A549 (cell line): Measurements from ENCODE around the gene SNX15. TPM values are rescaled to one million over a fixed set of nuclear protein-coding genes. Genes with fewer than 3 reads are reported as not detected.

Experiments
- ATAC-seq, 2 experiments: fragments of 200-7000 bp in 1 of 2; fragments of >200 bp in 1 of 2; cut with Nextera tagmentation in 1 of 2; cut with Tn5 transposase in 1 of 2; 3 replicates each; pipeline versions ENCODE4 v1.8.0 to v1.9.1; 2018 to 2020; ENCODE audit warnings: mild to moderate bottlenecking in 1 of 2, moderate library complexity in 1 of 2
- CTCF ChIA-PET: fragments of 300-600 bp; sonication (Branson Sonifier 250); formaldehyde crosslinking; extraction: SDS; loops from one replicate; lab custom pipeline; 2021; ENCODE audit warnings: antibody characterized with exemption, inconsistent platforms; lab: Yijun Ruan, JAX
- POLR2A ChIA-PET: fragments of 350-600 bp; formaldehyde crosslinking; extraction: SDS; loops from one replicate; lab custom pipeline; 2021; ENCODE audit warnings: antibody characterized with exemption, inconsistent platforms; lab: Yijun Ruan, JAX
- DNase-seq, 2 experiments: peaks; one replicate each; pipeline versions ENCODE4 v3.0.0 to v3.0.0-alpha.2; 2011 to 2016; ENCODE audit warnings: low read depth in 1 of 2, low spot score in 1 of 2
- FAIRE-seq: peaks from 2 replicates; lab custom pipeline; 2011; peaks lifted over from hg19 to GRCh38; lab: Jason Lieb, UNC
- H3K27ac ChIP-seq, 2 experiments: fragments of >200 bp; sonication (Bioruptor Twin); formaldehyde crosslinking; 3 replicates each; pipeline ENCODE4 v1.5.1; 2016 to 2017
- H3K4me1 ChIP-seq: fragments of >200 bp; sonication (Bioruptor Twin); formaldehyde crosslinking; 3 replicates; pipeline ENCODE4 v1.6.1; 2016
- H3K4me2 ChIP-seq: fragments of >200 bp; sonication (Bioruptor Twin); formaldehyde crosslinking; 3 replicates; pipeline ENCODE4 v1.6.1; 2016
- H3K4me3 ChIP-seq: fragments of >200 bp; sonication (Bioruptor Twin); formaldehyde crosslinking; 3 replicates; pipeline ENCODE4 v1.5.1; 2016
- H3K9me3 ChIP-seq: fragments of >200 bp; sonication (Bioruptor Twin); formaldehyde crosslinking; 3 replicates; pipeline ENCODE4 v1.6.1; 2016
- BHLHE40 ChIP-seq: IDR thresholded peaks from 2 replicates; pipeline ENCODE4 v1.6.1; 2012; ENCODE audit warnings: low read depth, low read length, inconsistent platforms
- CBX2 ChIP-seq: fragments of 200-600 bp; sonication (generic); IDR thresholded peaks from 2 replicates; pipeline ENCODE4 v1.6.1; 2016; ENCODE audit warnings: low read depth, mild to moderate bottlenecking, borderline replicate concordance
- EHMT2 ChIP-seq: fragments of 200-600 bp; sonication (generic); IDR thresholded peaks from 2 replicates; pipeline ENCODE4 v1.6.1; 2016; ENCODE audit warnings: antibody characterized with exemption, low read depth, mild to moderate bottlenecking, moderate library complexity
- EP300 ChIP-seq, 2 experiments: fragments of >200 bp; sonication (Bioruptor Twin); formaldehyde crosslinking; IDR thresholded peaks; 2 replicates in 1 of 2; 3 replicates in 1 of 2; pipeline ENCODE4 v1.6.1; 2016 to 2017
- FOSL2 ChIP-seq, 2 experiments: fragments of 450-650 bp in 1 of 2; fragments of >200 bp in 1 of 2; sonication (Bioruptor Twin) in 1 of 2; formaldehyde crosslinking; IDR thresholded peaks; 2 replicates each; pipeline versions ENCODE4 v1.5.0 to v1.6.1; 2016 to 2020; ENCODE audit warnings: mild to moderate bottlenecking in 1 of 2, moderate library complexity in 1 of 2
- GATA3 ChIP-seq: IDR thresholded peaks from 2 replicates; pipeline ENCODE4 v1.6.1; 2012; ENCODE audit warnings: borderline replicate concordance
- HOXA7 ChIP-seq: fragments of 250-450 bp; sonication (Bioruptor Pico); IDR thresholded peaks from 2 replicates; pipeline ENCODE4 v1.5.0; 2020; ENCODE audit warnings: mild to moderate bottlenecking, moderate library complexity
- HOXB13 ChIP-seq: fragments of 250-450 bp; sonication (Bioruptor Pico); IDR thresholded peaks from 2 replicates; pipeline ENCODE4 v1.5.0; 2020; ENCODE audit warnings: low read depth, mild to moderate bottlenecking, moderate library complexity
- JUN ChIP-seq, 2 experiments: fragments of >200 bp; sonication (Bioruptor Twin); formaldehyde crosslinking; IDR thresholded peaks; 2 replicates in 1 of 2; 3 replicates in 1 of 2; pipeline ENCODE4 v1.6.1; 2016 to 2017
- JUNB ChIP-seq: fragments of >200 bp; sonication (Bioruptor Twin); formaldehyde crosslinking; IDR thresholded peaks from 2 replicates; pipeline ENCODE4 v1.6.1; 2016
- KDM5A ChIP-seq: fragments of 200-600 bp; sonication (generic); IDR thresholded peaks from 2 replicates; pipeline ENCODE4 v1.6.1; 2016; ENCODE audit warnings: antibody characterized with exemption, mild to moderate bottlenecking
- MAFK ChIP-seq: fragments of 450-650 bp; IDR thresholded peaks from 2 replicates; pipeline ENCODE4 v1.6.1; 2014; ENCODE audit not compliant: partially characterized antibody
- MYC ChIP-seq: IDR thresholded peaks from 2 replicates; pipeline ENCODE4 v1.6.1; 2012; ENCODE audit warnings: mild to moderate bottlenecking, inconsistent platforms, low read length, improper control_type of control experiment, borderline replicate concordance
- NFE2L2 ChIP-seq: fragments of 150-350 bp; conservative IDR thresholded peaks from 2 replicates; pipeline ENCODE4 v1.6.1; 2014; ENCODE audit warnings: low read length
- NPAS2 ChIP-seq: fragments of 250-450 bp; sonication (Bioruptor Pico); IDR thresholded peaks from 2 replicates; pipeline ENCODE4 v1.8.0; 2022; ENCODE audit warnings: mild to moderate bottlenecking, moderate library complexity, borderline replicate concordance
- PHF8 ChIP-seq: fragments of 200-600 bp; sonication (generic); IDR thresholded peaks from 2 replicates; pipeline ENCODE4 v1.6.1; 2016; ENCODE audit warnings: low read depth, mild to moderate bottlenecking, antibody characterized with exemption, moderate library complexity, borderline replicate concordance
- POLR2A ChIP-seq: IDR thresholded peaks from 2 replicates; pipeline ENCODE4 v1.6.1; 2012; ENCODE audit warnings: mild to moderate bottlenecking, low read length
- RFX5 ChIP-seq: fragments of 450-650 bp; IDR thresholded peaks from 2 replicates; pipeline ENCODE4 v1.7.1; 2014; ENCODE audit warnings: antibody characterized with exemption, mild to moderate bottlenecking, moderate library complexity
- RNF2 ChIP-seq: fragments of 200-600 bp; sonication (generic); IDR thresholded peaks from 2 replicates; pipeline ENCODE4 v1.6.1; 2016; ENCODE audit warnings: low read depth, mild to moderate bottlenecking, antibody characterized with exemption, moderate library complexity, borderline replicate concordance
- SREBF2 ChIP-seq: fragments of 450-650 bp; IDR thresholded peaks from 2 replicates; pipeline ENCODE4 v1.6.1; 2014; ENCODE audit warnings: mild to moderate bottlenecking, moderate library complexity
- TFCP2L1 ChIP-seq: fragments of 250-450 bp; sonication (Bioruptor Pico); IDR thresholded peaks from 2 replicates; pipeline ENCODE4 v1.5.0; 2021; ENCODE audit warnings: mild to moderate bottlenecking
- ZSCAN20 ChIP-seq: fragments of 250-450 bp; sonication (Bioruptor Pico); IDR thresholded peaks from 2 replicates; pipeline ENCODE4 v1.8.0; 2022; ENCODE audit warnings: mild to moderate bottlenecking, moderate library complexity
- WGBS: methylation state at CpG from one replicate; pipeline ENCODE4 v1.1.6; 2017; ENCODE audit errors: missing lambda C conversion rate; 5-methylcytosine and 5-hydroxymethylcytosine counted together
- polyA plus RNA-seq, 4 experiments: library from polyadenylated mRNA; depleted of rRNA in 3 of 4; stranded (reverse); fragments of >200 nt; fragmentation: RNase III in 1 of 4; extraction: RNeasy Plus Mini Kit Qiagen cat#74134 plus additional on column Dnase treatment in 1 of 4; gene quantifications; 2 replicates in 3 of 4; 3 replicates in 1 of 4; pipeline ENCODE4 v1.2.3, GENCODE V29; 2011 to 2017
- TF ChIP-seq, protein P1 (sequence below): fragments of 150-350 bp; IDR thresholded peaks from 2 replicates; pipeline ENCODE4 v1.6.1; 2014; ENCODE audit warnings: low read depth, mild to moderate bottlenecking, low read length
- TF ChIP-seq, protein P2 (sequence below): fragments of >200 bp; sonication (Bioruptor Twin); formaldehyde crosslinking; IDR thresholded peaks from 3 replicates; pipeline ENCODE4 v1.6.1; 2016
- TF ChIP-seq, protein P3 (sequence below): IDR thresholded peaks from 2 replicates; pipeline ENCODE4 v1.6.1; 2012; ENCODE audit warnings: low read depth, borderline replicate concordance
- TF ChIP-seq, protein P4 (sequence below): IDR thresholded peaks from 2 replicates; pipeline ENCODE4 v1.6.1; 2012
- TF ChIP-seq, protein P5 (sequence below): fragments of 250-450 bp; sonication (Bioruptor Pico); IDR thresholded peaks from 2 replicates; pipeline ENCODE4 v1.5.0; 2021; ENCODE audit warnings: mild to moderate bottlenecking, moderate library complexity, borderline replicate concordance

SNX15 gene
- polyA plus RNA-seq, 2 of the 4 experiments (the other 2 are of a cell fraction) = 13.4 to 17.0 TPM

DNA sequence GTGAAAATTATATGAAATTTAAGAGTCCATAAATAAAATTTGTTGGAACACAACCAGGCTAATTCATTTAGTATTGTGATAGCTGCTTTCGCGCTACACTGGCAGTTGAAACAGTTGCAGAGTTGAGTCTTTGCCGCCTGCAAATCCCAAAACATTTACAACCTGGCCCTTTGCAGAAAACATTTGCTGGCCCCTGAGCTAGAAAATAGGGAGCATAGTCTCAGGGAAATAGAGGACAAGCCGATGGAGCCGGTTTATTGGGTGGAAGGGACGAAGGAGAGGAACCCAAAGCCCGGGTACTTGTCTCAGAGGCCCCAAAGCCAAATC lies 13.2 kb downstream of the SNX15 start:
- WGBS = 24% methylated on average over 7 of the region's 7 CpGs
- no peak for TF ChIP-seq JUN (IDR thresholded peaks at IDR 0.05)
- TF ChIP-seq RNF2 = no peak
- TF ChIP-seq KDM5A = no peak
- no peak for TF ChIP-seq POLR2A
- TF ChIP-seq, protein P1, sequence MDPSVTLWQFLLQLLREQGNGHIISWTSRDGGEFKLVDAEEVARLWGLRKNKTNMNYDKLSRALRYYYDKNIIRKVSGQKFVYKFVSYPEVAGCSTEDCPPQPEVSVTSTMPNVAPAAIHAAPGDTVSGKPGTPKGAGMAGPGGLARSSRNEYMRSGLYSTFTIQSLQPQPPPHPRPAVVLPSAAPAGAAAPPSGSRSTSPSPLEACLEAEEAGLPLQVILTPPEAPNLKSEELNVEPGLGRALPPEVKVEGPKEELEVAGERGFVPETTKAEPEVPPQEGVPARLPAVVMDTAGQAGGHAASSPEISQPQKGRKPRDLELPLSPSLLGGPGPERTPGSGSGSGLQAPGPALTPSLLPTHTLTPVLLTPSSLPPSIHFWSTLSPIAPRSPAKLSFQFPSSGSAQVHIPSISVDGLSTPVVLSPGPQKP = no peak
- TF ChIP-seq JUNB = no peak
- POLR2A ChIA-PET = interaction anchor here (1.1 to 1.4 kb wide), 2 partner anchors 13 to 29 kb away, joined by 3 to 4 read pairs; partner anchors contain the start of gene SNX15
- Histone ChIP-seq H3K4me2 (peak overlapping the region; percentile 80), H3K9me3 (no peaks in the 10 kb centered on the region), H3K4me1 (peaks cover 25% of the 10 kb centered on the region), H3K4me3 (peak overlapping the region; percentile 84), H3K27ac (peak overlapping the region; percentile 91 to 92)
- no peak for FAIRE-seq
- CTCF ChIA-PET = interaction anchor here (0.9 to 2.1 kb wide), 7 partner anchors 13 to 238 kb away, joined by 3 to 7 read pairs (median 3); partner anchors contain the start of genes ARL2, MAP4K2, SNX15 and TM7SF2
- no peak for ATAC-seq
- DNase-seq = no peak

DNA sequence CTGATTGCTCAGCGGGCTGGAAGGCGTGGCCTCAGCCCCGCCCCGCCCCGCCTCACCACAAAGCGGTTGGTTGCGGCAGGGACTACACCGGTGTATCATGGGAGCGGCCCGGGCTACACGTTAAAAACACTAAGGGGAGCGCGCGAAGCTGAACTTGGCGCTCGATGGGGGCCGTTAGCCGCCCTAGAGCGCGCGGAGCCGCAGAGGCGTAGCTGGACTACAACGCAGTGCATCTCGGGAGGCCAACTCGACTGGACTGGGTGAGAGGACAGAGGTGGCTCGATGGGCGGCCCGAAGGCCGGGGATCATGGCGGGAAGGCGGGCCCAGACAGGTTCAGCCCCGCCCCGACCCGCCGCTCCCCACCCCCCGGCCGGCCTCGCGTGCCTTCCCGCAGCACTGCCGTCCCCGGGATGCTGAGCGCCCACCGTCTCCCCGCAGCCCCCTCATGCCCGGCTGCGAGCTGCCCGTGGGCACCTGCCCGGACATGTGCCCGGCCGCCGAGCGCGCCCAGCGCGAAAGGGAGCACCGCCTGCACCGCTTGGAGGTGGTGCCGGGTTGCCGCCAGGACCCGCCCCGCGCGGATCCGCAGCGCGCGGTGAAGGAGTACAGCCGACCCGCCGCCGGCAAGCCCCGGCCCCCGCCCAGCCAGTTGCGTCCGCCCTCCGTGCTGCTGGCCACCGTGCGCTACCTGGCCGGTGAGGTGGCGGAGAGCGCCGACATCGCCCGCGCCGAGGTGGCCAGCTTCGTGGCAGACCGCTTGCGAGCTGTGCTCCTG lies 13.8 kb downstream of the SNX15 start, which contains the start of gene SAC3D1:
TSS of gene SAC3D1 (plus strand) at position 364 of the 776 bp plus-strand sequence. CDS start at position 447, 83 bp downstream.
- peak; percentile 96 to 98 for DNase-seq
- under 1% methylated on average over 40 of the region's 91 CpGs for WGBS
- Histone ChIP-seq H3K4me1 (peaks cover 25% of the 10 kb centered on the region), H3K9me3 (no peaks in the 10 kb centered on the region), H3K27ac (peak within 1 kb of the TSS; percentile 91 to 92), H3K4me2 (peak within 1 kb of the TSS; percentile 80), H3K4me3 (peak within 1 kb of the TSS; percentile 84)
- TF ChIP-seq, protein P2, sequence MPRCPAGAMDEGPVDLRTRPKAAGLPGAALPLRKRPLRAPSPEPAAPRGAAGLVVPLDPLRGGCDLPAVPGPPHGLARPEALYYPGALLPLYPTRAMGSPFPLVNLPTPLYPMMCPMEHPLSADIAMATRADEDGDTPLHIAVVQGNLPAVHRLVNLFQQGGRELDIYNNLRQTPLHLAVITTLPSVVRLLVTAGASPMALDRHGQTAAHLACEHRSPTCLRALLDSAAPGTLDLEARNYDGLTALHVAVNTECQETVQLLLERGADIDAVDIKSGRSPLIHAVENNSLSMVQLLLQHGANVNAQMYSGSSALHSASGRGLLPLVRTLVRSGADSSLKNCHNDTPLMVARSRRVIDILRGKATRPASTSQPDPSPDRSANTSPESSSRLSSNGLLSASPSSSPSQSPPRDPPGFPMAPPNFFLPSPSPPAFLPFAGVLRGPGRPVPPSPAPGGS = 0 out of 3 replicates have a peak, but pooled peaks have one; percentile 48
- no peak for TF ChIP-seq SREBF2
- TF ChIP-seq GATA3 = no peak
- no peak for TF ChIP-seq HOXA7 (CRISPR knock-in tag)
- peak; percentile 54 for TF ChIP-seq POLR2A
- TF ChIP-seq, protein P3, sequence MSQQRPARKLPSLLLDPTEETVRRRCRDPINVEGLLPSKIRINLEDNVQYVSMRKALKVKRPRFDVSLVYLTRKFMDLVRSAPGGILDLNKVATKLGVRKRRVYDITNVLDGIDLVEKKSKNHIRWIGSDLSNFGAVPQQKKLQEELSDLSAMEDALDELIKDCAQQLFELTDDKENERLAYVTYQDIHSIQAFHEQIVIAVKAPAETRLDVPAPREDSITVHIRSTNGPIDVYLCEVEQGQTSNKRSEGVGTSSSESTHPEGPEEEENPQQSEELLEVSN = peak; percentile 73; the same call in 1 of the 2 replicates
- TF ChIP-seq PHF8 = peak; percentile 47; the same call in 1 of the 2 replicates
- TF ChIP-seq, protein P4, sequence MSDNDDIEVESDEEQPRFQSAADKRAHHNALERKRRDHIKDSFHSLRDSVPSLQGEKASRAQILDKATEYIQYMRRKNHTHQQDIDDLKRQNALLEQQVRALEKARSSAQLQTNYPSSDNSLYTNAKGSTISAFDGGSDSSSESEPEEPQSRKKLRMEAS = peak; percentile 77
- no peak for TF ChIP-seq RFX5
- peak; percentile 23 for TF ChIP-seq MAFK
- TF ChIP-seq JUN (IDR thresholded peaks at IDR 0.05) = peak in 1 of 2 experiments; percentile 78; a peak in 2 of 5 replicates
- POLR2A ChIA-PET = interaction anchor here (0.6 to 1.4 kb wide), 3 partner anchors 14 to 94 kb away, joined by 3 to 4 read pairs (median 3); partner anchors contain the start of gene SNX15
- CTCF ChIA-PET = interaction anchor here (0.6 to 2.1 kb wide), 10 partner anchors 9 to 238 kb away, joined by 3 to 7 read pairs (median 3); partner anchors contain the start of genes ARL2, MAP4K2, SNX15 and TM7SF2
- FAIRE-seq = peak; percentile 49
- ATAC-seq = peak; percentile 93 to 97

DNA sequence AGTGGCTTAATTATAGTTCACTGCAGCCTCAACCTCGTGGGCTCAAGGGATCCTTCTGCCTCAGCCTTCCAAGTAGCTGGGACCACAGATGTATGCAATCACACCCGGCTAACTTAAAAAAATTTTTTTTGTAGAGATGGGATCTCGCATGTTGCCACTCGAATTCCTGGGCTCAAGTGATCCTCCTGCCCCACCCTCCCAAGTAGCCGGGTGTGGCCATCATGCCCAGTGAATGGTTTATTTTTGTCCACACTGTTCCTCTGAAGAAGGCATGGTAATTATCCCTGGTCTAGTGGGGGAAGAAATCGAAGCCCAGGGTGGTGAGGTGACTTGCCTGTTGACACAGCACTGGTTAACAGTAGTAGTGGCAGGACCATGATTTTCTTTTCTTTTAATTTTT lies 15.7 kb downstream of the SNX15 start:
- Histone ChIP-seq H3K4me3 (no peak overlapping the region; the same call in 1 of the 3 replicates), H3K27ac (no peak overlapping the region), H3K4me2 (peak overlapping the region; percentile 80), H3K9me3 (no peaks in the 10 kb centered on the region), H3K4me1 (peaks cover 25% of the 10 kb centered on the region)
- FAIRE-seq (no peak), ATAC-seq (no peak), DNase-seq (no peak)
- ChIA-PET POLR2A (no interaction called here), CTCF (interaction anchor here (0.6 to 1.4 kb wide), 3 partner anchors 29 to 69 kb away, joined by 3 to 5 read pairs (median 3); partner anchors contain the start of genes ARL2 and TM7SF2)
- WGBS = 69% methylated on average over 6 of the region's 6 CpGs
- TF ChIP-seq GATA3 (no peak), NPAS2 (CRISPR knock-in tag) (no peak), CBX2 (no peak), ZSCAN20 (CRISPR knock-in tag) (no peak), FOSL2 (IDR thresholded peaks at IDR 0.05) (no peak), FOSL2 (CRISPR knock-in tag; IDR thresholded peaks at IDR 0.05) (no peak), EP300 (IDR thresholded peaks at IDR 0.05) (no peak), EHMT2 (no peak), MYC (no peak), HOXB13 (CRISPR knock-in tag) (no peak), TFCP2L1 (no peak), JUNB (no peak), BHLHE40 (no peak), KDM5A (no peak), NFE2L2 (no peak)
- TF ChIP-seq, protein P5, sequence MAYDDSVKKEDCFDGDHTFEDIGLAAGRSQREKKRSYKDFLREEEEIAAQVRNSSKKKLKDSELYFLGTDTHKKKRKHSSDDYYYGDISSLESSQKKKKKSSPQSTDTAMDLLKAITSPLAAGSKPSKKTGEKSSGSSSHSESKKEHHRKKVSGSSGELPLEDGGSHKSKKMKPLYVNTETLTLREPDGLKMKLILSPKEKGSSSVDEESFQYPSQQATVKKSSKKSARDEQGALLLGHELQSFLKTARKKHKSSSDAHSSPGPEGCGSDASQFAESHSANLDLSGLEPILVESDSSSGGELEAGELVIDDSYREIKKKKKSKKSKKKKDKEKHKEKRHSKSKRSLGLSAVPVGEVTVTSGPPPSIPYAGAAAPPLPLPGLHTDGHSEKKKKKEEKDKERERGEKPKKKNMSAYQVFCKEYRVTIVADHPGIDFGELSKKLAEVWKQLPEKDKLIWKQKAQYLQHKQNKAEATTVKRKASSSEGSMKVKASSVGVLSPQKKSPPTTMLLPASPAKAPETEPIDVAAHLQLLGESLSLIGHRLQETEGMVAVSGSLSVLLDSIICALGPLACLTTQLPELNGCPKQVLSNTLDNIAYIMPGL (CRISPR knock-in tag) = no peak
